Lower leg skin (tissue), 4 donors: ENCODE measurements around the gene PPP2R5A. TPM values are rescaled to one million over a fixed set of nuclear protein-coding genes. Genes with fewer than 3 reads are reported as not detected.
A peak's percentile ranks its signal among the peaks of the same experiment; 100 is the strongest.
"Not testable (repeated sequence)": the region's sequence is repeated elsewhere in the genome, so short reads cannot be mapped to it uniquely, and the experiment has no call there.

Experiments used
- DNase-seq, 2 donors: peaks; one replicate each; pipeline ENCODE4 v3.0.0-alpha.2; 2019; ENCODE audit warnings: low spot score in 2 of 2
- H3K4me3 ChIP-seq: fragments of 200-600 bp; sonication (generic); 2 replicates; pipeline ENCODE4 v1.5.1; 2017; ENCODE audit warnings: mild to moderate bottlenecking, low read depth; ENCODE audit not compliant: poor library complexity, severe bottlenecking
- POLR2A ChIP-seq, 2 donors: fragments of 450-650 bp; IDR thresholded peaks; one replicate each; pipeline ENCODE4 v1.6.1; 2016 to 2017; ENCODE audit warnings: antibody characterized with exemption in 2 of 2, mild to moderate bottlenecking in 1 of 2, moderate library complexity in 1 of 2
- WGBS, 2 donors: methylation state at CpG; one replicate each; pipeline ENCODE4 v1.1.5; 2018; 5-methylcytosine and 5-hydroxymethylcytosine counted together
- intact Hi-C: fragments of 100-400 bp; cut with DNase I; formaldehyde crosslinking; loops from one replicate; pipeline ENCODE4 v1.15.0; 2023; ENCODE audit warnings: low total_unique reads
- total RNA-seq, 4 donors: library from RNA; depleted of rRNA; stranded (reverse); fragments of >200 nt; gene quantifications; one replicate each; pipeline ENCODE4 v1.1.0, GENCODE V29; 2016
- TF ChIP-seq, protein P1 (sequence below), 3 donors: fragments of 450-650 bp; IDR thresholded peaks; one replicate each; pipeline ENCODE4 v1.5.1; 2016; ENCODE audit warnings: antibody characterized with exemption in 3 of 3, mild to moderate bottlenecking in 3 of 3, moderate library complexity in 2 of 3

PPP2R5A gene
- total RNA-seq, 4 donors from 2014 or later = 34.9 to 57.6 (median 53.2) TPM

GRCh38 chr1:212388985-212389716, 103.9 kb downstream of the PPP2R5A start:
- H3K4me3 ChIP-seq = no peak overlapping the region
- no peak for TF ChIP-seq POLR2A (IDR thresholded peaks at IDR 0.05)
- TF ChIP-seq, protein P1, sequence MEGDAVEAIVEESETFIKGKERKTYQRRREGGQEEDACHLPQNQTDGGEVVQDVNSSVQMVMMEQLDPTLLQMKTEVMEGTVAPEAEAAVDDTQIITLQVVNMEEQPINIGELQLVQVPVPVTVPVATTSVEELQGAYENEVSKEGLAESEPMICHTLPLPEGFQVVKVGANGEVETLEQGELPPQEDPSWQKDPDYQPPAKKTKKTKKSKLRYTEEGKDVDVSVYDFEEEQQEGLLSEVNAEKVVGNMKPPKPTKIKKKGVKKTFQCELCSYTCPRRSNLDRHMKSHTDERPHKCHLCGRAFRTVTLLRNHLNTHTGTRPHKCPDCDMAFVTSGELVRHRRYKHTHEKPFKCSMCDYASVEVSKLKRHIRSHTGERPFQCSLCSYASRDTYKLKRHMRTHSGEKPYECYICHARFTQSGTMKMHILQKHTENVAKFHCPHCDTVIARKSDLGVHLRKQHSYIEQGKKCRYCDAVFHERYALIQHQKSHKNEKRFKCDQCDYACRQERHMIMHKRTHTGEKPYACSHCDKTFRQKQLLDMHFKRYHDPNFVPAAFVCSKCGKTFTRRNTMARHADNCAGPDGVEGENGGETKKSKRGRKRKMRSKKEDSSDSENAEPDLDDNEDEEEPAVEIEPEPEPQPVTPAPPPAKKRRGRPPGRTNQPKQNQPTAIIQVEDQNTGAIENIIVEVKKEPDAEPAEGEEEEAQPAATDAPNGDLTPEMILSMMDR (IDR thresholded peaks at IDR 0.05) = no peak
- intact Hi-C loops = no loop called here
- DNase-seq = peak in 1 of 2 donors; percentile 18
- WGBS, 2 donors = 97% methylated on average over 1 of the region's 1 CpG

GRCh38 chr1:212395678-212396437, 110.6 kb downstream of the PPP2R5A start:
- 98 to 99% methylated on average over 6 of the region's 6 CpGs for WGBS, 2 donors

DNA sequence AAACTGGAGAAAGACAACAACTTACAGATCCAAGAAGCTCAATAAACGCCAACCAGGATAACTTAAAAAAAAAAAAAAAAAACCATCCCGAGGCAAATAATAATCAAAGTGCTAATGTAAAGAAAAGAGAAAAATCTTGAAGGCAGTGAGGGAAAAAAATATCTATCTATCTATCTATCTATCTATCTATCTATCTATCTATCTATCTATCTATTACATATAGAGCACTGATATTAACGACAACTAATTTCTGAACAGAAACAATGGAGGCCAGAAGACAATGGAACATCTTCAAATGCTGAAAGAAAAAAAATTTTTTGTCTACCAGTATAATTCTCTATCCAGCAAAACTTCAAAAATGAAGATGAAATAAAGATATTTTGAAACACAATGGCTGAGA, 111.4 kb downstream of the PPP2R5A start:
- TF ChIP-seq, protein P1 (IDR thresholded peaks at IDR 0.05) = no peak
- no peak for TF ChIP-seq POLR2A (IDR thresholded peaks at IDR 0.05)
- H3K4me3 ChIP-seq = no peak overlapping the region
- no peak for DNase-seq
- intact Hi-C loops = no loop called here
- 95 to 96% methylated on average over 3 of the region's 3 CpGs for WGBS, 2 donors

More at GRCh38 chr1:212395678-212396437, 110.6 kb downstream of the PPP2R5A start:
- H3K4me3 ChIP-seq, intact Hi-C loops, DNase-seq: not testable (repeated sequence)

DNA sequence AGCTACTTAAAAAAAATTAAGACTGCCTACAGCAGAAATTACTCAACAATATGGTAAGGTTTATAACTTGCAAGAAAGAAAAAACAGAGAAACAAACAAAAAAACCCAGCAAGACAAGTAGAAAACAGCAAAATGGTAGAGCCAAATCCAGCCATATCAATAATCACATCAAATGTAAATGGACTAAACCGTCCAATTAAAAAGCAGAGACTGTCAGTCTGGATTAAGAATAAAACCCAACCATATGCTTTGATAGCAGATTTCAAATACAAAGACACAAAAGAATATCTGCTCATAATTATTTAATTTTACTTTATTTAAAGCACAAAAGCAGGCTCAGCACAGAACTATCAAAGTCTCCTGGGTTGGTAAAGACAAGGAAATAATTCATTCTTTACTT, 112.0 kb downstream of the PPP2R5A start:
- no peak overlapping the region for H3K4me3 ChIP-seq
- 100% methylated on average over 1 of the region's 1 CpG for WGBS, 2 donors
- TF ChIP-seq, protein P1 (IDR thresholded peaks at IDR 0.05) = no peak
- no peak for TF ChIP-seq POLR2A (IDR thresholded peaks at IDR 0.05)
- intact Hi-C loops = no loop called here
- DNase-seq = no peak

- intact Hi-C loops = no loop called here
- 91 to 97% methylated on average over 4 of the region's 4 CpGs for WGBS, 2 donors
- DNase-seq = peak in 1 of 2 donors; percentile 36
Observed at GRCh38 chr1:212401042-212401441, 115.8 kb downstream of the PPP2R5A start.

More at GRCh38 chr1:212401042-212401441, 115.8 kb downstream of the PPP2R5A start:
- no peak overlapping the region for H3K4me3 ChIP-seq
- no peak for TF ChIP-seq POLR2A (IDR thresholded peaks at IDR 0.05)
- TF ChIP-seq, protein P1 (IDR thresholded peaks at IDR 0.05) = no peak
